Right forelimb (tissue), 1 donor: ENCODE data around the gene SNX8.

Experiments
- DNase-seq: peaks from one replicate; pipeline ENCODE4 v3.0.0-alpha.2; 2018

SNX8 gene

DNA sequence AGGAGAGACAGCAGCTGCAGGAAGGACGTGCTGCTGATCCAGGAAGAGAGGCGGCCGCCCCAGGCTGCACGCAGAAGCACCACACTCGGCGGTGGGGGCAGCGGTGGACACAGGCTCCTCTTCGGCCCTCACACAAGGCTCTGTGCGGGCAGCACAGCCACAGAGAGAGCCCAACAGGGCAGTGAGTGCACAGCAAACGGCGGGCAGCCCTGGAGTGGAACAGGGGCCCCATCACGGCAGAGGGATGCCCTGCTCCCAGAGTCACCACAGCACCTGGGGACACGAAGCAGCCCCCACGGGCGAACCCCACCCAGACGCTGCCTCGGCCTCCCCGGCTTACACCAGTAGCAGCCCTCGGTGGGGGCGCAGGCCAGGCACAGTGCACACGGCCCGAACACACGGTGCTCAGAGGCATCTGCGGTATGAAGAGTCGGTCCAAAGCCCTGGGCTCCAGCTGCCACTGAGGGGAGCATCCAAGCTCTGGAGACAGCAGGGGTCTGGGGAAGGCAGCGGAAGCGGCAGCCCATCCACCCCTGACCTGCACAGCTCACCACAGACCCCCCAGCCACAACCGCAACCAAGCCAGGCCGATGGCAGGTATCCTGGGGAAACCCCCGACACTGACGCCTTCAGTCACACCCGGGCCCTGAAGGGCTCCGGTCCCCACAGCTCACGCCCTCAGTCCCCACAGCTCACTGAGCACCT, 55.4 kb downstream of the SNX8 start:
- no peak for DNase-seq

DNA sequence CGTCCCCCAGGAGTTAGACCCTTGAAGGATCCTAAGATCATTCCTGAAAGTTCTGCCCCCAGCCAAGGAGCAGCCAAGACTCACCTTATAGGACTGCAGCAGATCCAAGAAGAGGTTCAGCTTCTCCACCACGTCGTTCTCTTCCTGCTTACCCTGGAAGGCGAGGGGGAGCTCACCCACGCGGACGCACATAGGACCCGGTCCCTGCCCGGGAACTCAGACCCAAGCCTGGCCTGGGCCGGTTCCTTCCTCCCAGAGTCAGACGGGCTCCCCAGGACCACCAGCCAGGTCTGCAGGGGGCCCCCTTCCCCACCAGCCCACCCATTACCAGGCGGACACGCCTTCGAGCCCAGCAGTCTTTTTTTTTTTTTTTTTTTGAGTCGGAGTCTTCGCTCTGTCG, 56.6 kb downstream of the SNX8 start:
- DNase-seq: no peak

GRCh38 chr7:2257046-2257551, 57.1 kb downstream of the SNX8 start:
- DNase-seq: no peak

GRCh38 chr7:2256306-2257045, 57.8 kb downstream of the SNX8 start:
- DNase-seq: no peak

DNA sequence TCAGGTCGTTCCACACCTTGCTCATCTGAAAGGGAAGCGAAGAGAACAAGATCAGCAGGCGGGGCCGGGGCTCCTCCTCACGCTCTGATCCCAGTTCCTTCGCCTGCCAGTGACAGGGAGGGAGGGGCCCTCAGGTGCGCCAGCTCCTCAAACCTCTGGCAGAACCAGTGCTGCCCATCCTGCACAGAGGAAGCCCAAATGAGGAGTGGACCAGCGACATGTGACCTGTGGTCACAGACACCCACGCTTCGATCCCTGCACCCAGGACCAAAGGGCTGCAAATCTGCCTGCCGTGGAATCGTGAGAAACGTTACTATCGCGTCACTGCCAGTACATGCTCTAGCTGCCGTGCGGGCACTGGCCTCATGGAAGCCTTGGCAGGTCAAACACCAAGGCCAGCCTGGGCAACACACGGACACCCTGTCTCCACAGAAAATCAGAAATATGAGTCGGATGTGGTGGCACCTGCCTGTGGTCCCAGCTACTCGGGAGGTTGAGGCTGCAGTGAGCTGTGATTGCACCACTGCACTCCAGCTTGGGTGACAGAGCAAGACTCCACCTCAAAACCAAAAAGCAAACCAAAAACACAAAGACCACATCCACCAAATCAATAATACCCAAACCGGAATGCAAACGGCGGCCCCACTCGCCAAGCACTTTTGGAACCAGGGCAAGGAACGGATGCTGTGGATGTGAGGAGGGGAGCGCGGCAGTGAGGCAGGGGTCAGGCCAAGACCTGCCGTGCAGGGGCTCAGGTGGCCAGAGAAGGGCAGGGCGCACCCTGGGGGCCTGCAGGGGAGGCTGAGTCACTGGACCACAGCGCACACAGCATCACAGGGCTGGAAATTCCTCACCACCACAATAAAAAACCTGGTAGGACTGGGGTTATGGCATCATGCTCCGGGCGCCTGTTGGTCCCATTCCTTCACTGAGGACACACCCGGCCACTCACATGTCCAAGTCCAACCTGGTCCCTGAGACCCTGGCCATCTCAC, 58.8 kb downstream of the SNX8 start:
- no peak for DNase-seq

DNA sequence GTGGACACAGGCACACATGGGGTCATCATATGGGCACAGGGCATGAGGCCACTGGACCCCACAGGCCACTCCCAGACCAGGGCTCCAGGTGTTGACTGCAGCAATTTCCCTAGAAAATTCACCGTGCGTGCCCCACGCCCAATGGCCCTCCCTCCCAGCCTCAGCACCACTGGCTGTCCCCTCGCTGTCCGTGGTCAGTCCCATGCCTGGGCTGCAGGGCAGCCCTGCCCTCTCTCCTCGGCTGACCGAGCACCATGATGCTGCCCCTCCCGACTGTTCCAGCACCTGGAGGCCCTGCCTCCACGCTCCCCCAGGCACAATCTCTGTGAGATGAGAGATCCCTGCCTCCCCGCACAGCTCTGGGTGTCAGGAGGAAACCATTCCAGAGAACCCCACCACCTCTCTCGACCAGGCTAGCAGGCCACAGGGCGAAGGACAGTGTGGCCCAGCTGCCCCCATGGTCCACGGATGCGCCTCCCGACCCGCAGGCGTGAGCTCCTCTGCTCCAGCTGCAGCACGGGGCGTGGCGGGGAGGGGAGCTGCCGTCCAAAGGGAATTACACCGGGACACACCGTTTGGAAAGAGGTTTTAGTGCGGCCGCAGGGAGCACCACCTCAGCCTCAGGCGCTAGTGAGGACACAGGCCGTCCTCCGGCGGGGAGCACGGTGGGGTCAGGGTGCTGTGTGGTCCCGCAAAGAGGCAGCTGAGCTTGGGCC, 59.7 kb downstream of the SNX8 start:
- DNase-seq: no peak

DNA sequence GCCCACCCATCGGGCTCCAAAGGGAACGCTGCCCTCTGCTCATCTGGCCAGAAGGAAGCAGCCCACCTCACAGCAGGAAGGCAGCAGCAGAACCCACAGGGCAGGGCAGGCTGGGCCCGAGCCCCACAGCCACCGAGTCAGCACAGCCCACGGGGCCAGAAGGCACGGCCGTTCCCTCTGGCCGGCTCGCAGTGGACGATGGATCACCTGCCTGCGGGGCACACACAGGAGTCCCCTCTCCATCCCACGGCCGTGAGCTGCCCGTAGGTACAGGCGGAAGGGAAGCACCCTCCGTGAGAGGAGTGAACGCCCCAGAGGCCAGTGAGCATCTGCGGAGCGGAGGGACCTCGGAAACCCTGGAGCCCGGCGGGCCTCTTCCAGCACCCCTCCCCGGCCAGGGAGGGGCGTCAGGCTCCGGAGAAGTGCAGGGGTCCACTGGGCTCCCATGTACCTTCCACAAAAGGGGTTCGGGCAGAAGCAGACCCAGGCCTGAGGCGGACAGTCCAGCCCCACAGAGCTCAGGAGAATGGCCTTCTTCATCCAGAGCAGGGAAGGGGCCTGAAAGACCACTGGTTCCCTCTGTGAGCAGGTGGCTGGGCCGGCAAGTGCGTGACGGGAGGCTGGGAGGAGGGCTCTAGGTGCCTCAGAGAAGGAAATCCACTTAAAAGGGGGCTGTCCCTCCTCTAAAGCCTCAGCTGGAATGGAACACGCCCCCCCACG, 60.6 kb downstream of the SNX8 start:
- DNase-seq: no peak

- no peak for DNase-seq
These were observed 61.2 kb downstream of the SNX8 start for GRCh38 chr7:2253021-2253420.

GRCh38 chr7:2251841-2252771, 62.1 kb downstream of the SNX8 start:
- DNase-seq: no peak

DNA sequence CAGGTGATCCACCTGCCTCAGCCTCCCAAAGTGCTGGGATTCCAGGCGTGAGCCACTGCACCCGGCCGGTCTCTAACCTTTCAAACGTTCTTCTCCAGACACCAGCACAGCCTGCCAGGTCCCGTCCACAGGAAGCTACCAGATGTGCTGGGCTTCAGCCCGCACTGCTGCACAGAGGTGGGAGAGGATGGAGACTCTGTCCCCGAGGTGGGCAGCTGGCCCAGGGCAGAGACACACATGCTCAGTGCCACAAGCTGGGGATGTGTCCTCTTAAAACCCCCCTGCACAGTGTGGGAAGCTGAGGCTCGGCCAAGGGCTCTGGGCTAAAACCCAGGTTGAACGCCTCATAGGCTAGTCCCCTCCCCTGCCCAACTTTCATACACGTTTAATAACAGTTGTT, 62.9 kb downstream of the SNX8 start:
- no peak for DNase-seq

DNA sequence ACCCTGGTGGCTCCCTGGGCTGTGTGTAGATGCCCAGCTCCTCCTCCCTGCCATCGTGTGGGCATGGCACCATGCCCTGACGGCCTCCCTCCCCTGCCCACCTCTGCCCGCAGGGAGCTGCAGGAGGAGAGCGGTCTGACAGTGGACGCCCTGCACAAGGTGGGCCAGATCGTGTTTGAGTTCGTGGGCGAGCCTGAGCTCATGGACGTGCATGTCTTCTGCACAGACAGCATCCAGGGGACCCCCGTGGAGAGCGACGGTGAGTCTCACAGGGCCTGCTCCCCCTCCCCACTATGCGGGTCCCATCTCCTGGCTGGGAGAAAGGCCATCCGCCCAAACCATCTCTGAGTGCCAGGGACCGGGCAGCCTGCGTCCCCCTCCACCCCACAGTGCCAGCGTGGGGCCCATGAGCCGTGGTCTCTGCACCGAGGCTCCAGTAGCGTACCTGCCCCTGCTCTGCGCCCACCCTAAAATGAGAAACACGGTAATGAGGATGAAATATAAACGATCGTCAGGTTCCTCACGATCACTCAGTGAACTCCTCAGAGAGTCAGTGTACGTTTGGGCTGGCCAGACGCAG, 64.4 kb downstream of the SNX8 start:
- DNase-seq: no peak

GRCh38 chr7:2248984-2249694, 65.1 kb downstream of the SNX8 start:
- peak; percentile 86 for DNase-seq

DNA sequence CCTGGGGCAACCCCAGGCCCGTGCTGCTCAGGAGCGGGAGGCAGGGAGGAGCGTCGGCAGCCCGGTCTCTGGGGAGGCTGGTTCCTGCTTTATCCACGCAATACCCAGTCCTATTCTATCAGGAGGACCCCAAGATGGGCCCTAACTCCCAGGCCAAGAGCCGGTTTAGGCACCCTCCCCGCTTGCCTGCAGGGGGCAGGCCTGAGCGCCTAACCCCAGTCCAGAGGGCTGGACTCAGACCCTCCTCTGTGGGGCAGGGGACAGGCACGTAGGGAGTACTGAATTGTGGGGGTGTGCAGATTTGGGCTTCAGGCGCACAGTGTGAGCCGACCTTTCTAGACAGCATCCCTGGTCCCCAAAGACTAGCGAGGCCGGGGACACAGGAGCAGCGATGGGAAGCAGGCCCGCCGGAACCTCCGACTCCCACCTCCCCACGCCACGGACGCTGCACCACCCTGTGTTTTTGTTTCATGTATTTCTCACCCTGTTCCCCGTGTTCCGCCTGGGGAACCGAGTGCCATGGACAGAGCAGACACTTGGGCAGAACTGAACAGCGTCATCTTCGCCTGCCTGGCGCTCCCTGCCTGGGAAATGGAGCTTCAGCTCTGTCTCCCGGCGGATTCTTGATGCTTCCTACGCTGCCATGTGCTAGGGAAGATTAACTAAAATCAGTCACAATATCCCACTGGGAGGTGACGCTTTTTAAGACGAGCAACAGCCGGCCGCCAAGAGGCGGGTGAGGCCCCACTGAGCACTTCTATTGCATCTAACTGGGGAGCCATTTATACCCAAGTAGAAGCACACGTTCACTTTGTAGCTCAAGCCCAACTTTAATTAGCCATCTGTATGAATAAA, 66.9 kb downstream of the SNX8 start:
- DNase-seq: no peak

- DNase-seq: peak; percentile 68
These were observed 68.2 kb downstream of the SNX8 start for GRCh38 chr7:2245883-2246675.

DNA sequence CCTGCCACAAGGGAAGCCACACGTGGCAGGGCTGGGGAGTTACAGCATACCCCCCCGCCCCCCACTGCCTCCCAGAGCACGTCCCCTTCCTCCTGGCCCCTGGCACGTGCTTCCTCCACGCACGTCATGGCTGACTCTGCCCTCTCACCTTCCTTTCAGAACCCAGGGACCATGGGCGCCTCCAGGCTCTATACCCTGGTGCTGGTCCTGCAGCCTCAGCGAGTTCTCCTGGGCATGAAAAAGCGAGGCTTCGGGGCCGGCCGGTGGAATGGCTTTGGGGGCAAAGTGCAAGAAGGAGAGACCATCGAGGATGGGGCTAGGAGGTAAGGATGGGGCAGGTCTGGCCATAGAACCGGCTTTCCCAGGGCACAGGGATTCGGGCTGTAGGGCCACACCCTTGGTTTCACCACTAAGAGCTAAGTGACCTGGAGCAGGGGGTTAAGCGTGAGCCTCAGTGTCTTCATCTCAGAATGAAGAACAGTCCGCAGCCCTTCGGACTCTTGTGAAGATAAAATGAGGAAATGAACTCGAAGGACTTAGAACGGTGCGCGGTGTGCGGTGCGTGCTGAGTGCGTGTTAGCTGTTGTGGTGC, 69.7 kb downstream of the SNX8 start:
- DNase-seq: no peak

DNA sequence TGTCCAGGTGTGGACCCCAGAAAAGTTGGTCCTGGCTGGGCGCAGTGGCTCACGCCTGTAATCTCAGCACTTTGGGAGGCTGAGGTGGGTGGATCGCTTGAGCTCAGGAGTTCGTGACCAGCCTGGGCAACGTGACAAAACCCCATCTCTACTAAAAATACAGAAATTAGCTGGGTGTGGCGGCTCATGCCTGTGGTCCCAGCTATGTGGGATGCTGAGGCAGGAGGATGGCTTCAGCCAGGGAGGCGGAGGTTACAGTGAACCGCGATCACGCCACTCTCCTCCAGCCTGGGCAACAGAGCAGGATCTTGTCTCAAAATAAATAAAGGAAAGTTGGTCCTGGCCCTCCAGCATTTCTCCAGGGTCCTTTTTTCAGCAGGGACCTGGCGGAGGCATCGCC, 70.8 kb downstream of the SNX8 start:
- no peak for DNase-seq
